Activated CD4-positive, alpha-beta T cell treated with anti-CD3 and anti-CD28 coated beads, Interleukin-2, amount 10 ng/mL, durations not matched to agents 24 days and 14 days (primary cell): ENCODE results near the gene LIPC. TPM values are rescaled to one million over a fixed set of nuclear protein-coding genes. Genes with fewer than 3 reads are reported as not detected.

Experiments
- DNase-seq: peaks from one replicate; pipeline ENCODE4 v3.0.0; 2022
- H3K27ac Mint-ChIP-seq: one replicate; pipeline ENCODE4 v1.8.0; 2022; ENCODE audit warnings: mild to moderate bottlenecking, mixed read lengths
- H3K27me3 Mint-ChIP-seq: one replicate; pipeline ENCODE4 v1.8.0; 2022; ENCODE audit warnings: mixed read lengths
- H3K36me3 Mint-ChIP-seq: one replicate; pipeline ENCODE4 v1.8.0; 2022; ENCODE audit warnings: low read depth, mild to moderate bottlenecking, mixed read lengths
- H3K4me1 Mint-ChIP-seq: one replicate; pipeline ENCODE4 v1.8.0; 2021; ENCODE audit warnings: mixed read lengths
- H3K4me3 Mint-ChIP-seq: one replicate; pipeline ENCODE4 v1.8.0; 2022; ENCODE audit warnings: mild to moderate bottlenecking, moderate library complexity, mixed read lengths
- H3K9me3 Mint-ChIP-seq: one replicate; pipeline ENCODE4 v1.8.0; 2021; ENCODE audit warnings: mixed read lengths
- intact Hi-C: fragments of 100-400 bp; cut with micrococcal nuclease; formaldehyde crosslinking; loops from one replicate; pipeline ENCODE4 v1.15.1; 2023
- total RNA-seq: library from RNA; stranded (reverse); gene quantifications from 2 replicates; pipeline ENCODE4 v1.2.3, GENCODE V29; 2022

The LIPC gene
- total RNA-seq, 1 donor from 2014 or later, result 0.93 TPM

- Mint-ChIP-seq H3K4me3 (no peak overlapping the region), H3K4me1 (peaks cover 21% of the 10 kb centered on the region), H3K27me3 (peaks cover 8% of the 10 kb centered on the region), H3K9me3 (no peaks in the 10 kb centered on the region), H3K36me3 (peaks cover 3% of the 10 kb centered on the region), H3K27ac (no peak overlapping the region)
- no peak for DNase-seq
- intact Hi-C loops, result no loop called here
These were observed 107.1 kb downstream of the LIPC start for GRCh38 chr15:58538901-58539300.

GRCh38 chr15:58539548-58539947, 107.8 kb downstream of the LIPC start:
- Mint-ChIP-seq H3K36me3 (peaks cover 3% of the 10 kb centered on the region), H3K4me1 (peaks cover 20% of the 10 kb centered on the region), H3K27ac (no peak overlapping the region), H3K9me3 (no peaks in the 10 kb centered on the region), H3K27me3 (peaks cover 8% of the 10 kb centered on the region), H3K4me3 (no peak overlapping the region)
- no peak for DNase-seq
- intact Hi-C loops, result no loop called here

GRCh38 chr15:58541410-58542087, 109.8 kb downstream of the LIPC start:
- Mint-ChIP-seq H3K27me3 (no peaks in the 10 kb centered on the region), H3K36me3 (peaks cover 7% of the 10 kb centered on the region)
- intact Hi-C loops, result no loop called here

GRCh38 chr15:58543664-58544335, 112.0 kb downstream of the LIPC start:
- Mint-ChIP-seq H3K9me3 (peaks cover 10% of the 10 kb centered on the region), H3K4me3 (no peak overlapping the region), H3K36me3 (peaks cover 10% of the 10 kb centered on the region), H3K27me3 (no peaks in the 10 kb centered on the region), H3K27ac (peak overlapping the region; percentile 37), H3K4me1 (peaks cover 43% of the 10 kb centered on the region)
- DNase-seq, result no peak
- intact Hi-C loops, result loop anchor here (2.0 kb wide), 1 partner anchor 211 kb away; no protein-coding TSS in a partner anchor

More at GRCh38 chr15:58541410-58542087, 109.8 kb downstream of the LIPC start:
- DNase-seq, result no peak
- Mint-ChIP-seq H3K27ac (no peak overlapping the region), H3K4me1 (peaks cover 31% of the 10 kb centered on the region), H3K4me3 (no peak overlapping the region), H3K9me3 (peaks cover 4% of the 10 kb centered on the region)

- intact Hi-C loops, result loop anchor here (1.0 to 5.0 kb wide), 5 partner anchors 27 to 212 kb away; no protein-coding TSS in a partner anchor
These were observed 113.0 kb downstream of the LIPC start for GRCh38 chr15:58544756-58545155.

GRCh38 chr15:58545307-58546065, 113.7 kb downstream of the LIPC start:
- Mint-ChIP-seq H3K4me3 (peak overlapping the region; percentile 75), H3K4me1 (peaks cover 49% of the 10 kb centered on the region), H3K27ac (peak overlapping the region; percentile 97), H3K9me3 (peaks cover 10% of the 10 kb centered on the region), H3K27me3 (no peaks in the 10 kb centered on the region), H3K36me3 (peaks cover 12% of the 10 kb centered on the region)
- DNase-seq, result peak; percentile 91
- intact Hi-C loops, result loop anchor here (1.0 to 5.0 kb wide), 5 partner anchors 28 to 213 kb away; no protein-coding TSS in a partner anchor

More at GRCh38 chr15:58544756-58545155, 113.0 kb downstream of the LIPC start:
- Mint-ChIP-seq H3K4me1 (peaks cover 43% of the 10 kb centered on the region), H3K27me3 (no peaks in the 10 kb centered on the region), H3K36me3 (peaks cover 10% of the 10 kb centered on the region), H3K27ac (peak overlapping the region; percentile 97), H3K4me3 (peak overlapping the region; percentile 21), H3K9me3 (peaks cover 10% of the 10 kb centered on the region)
- DNase-seq, result no peak

- peaks cover 12% of the 10 kb centered on the region for H3K36me3 Mint-ChIP-seq
- no peak for DNase-seq
- peak overlapping the region; percentile 97 for H3K27ac Mint-ChIP-seq
- peak overlapping the region; percentile 25 for H3K4me3 Mint-ChIP-seq
- intact Hi-C loops, result loop anchor here (5.0 kb wide), 1 partner anchor 74 kb away; no protein-coding TSS in a partner anchor
- no peaks in the 10 kb centered on the region for H3K27me3 Mint-ChIP-seq
- H3K9me3 Mint-ChIP-seq, result peaks cover 10% of the 10 kb centered on the region
- peaks cover 53% of the 10 kb centered on the region for H3K4me1 Mint-ChIP-seq
These were observed 114.3 kb downstream of the LIPC start for GRCh38 chr15:58546066-58546591.

- no peak for DNase-seq
- Mint-ChIP-seq H3K27me3 (no peaks in the 10 kb centered on the region), H3K36me3 (peaks cover 14% of the 10 kb centered on the region), H3K27ac (peak overlapping the region; percentile 97), H3K4me3 (peak overlapping the region; percentile 25), H3K4me1 (peaks cover 60% of the 10 kb centered on the region), H3K9me3 (peaks cover 10% of the 10 kb centered on the region)
- intact Hi-C loops, result loop anchor here (5.0 kb wide), 1 partner anchor 75 kb away; no protein-coding TSS in a partner anchor
These were observed 115.1 kb downstream of the LIPC start for GRCh38 chr15:58546635-58547627.

- no peaks in the 10 kb centered on the region for H3K27me3 Mint-ChIP-seq
- no peak overlapping the region for H3K4me3 Mint-ChIP-seq
- no peak for DNase-seq
- H3K4me1 Mint-ChIP-seq, result peaks cover 62% of the 10 kb centered on the region
- peaks cover 10% of the 10 kb centered on the region for H3K9me3 Mint-ChIP-seq
- H3K27ac Mint-ChIP-seq, result peak overlapping the region; percentile 45
- intact Hi-C loops, result loop anchor here (5.0 kb wide), 1 partner anchor 75 kb away; no protein-coding TSS in a partner anchor
- peaks cover 14% of the 10 kb centered on the region for H3K36me3 Mint-ChIP-seq
These were observed 116.0 kb downstream of the LIPC start for GRCh38 chr15:58547628-58548307.

- peaks cover 63% of the 10 kb centered on the region for H3K4me1 Mint-ChIP-seq
- intact Hi-C loops, result loop anchor here (5.0 kb wide), 1 partner anchor 76 kb away; no protein-coding TSS in a partner anchor
These were observed 116.7 kb downstream of the LIPC start for GRCh38 chr15:58548308-58549012.

GRCh38 chr15:58549013-58549784, 117.4 kb downstream of the LIPC start:
- no peak overlapping the region for H3K27ac Mint-ChIP-seq
- H3K4me1 Mint-ChIP-seq, result peaks cover 63% of the 10 kb centered on the region
- H3K9me3 Mint-ChIP-seq, result peaks cover 10% of the 10 kb centered on the region
- no peak for DNase-seq
- intact Hi-C loops, result loop anchor here (5.0 kb wide), 1 partner anchor 77 kb away; no protein-coding TSS in a partner anchor
- no peaks in the 10 kb centered on the region for H3K27me3 Mint-ChIP-seq
- H3K4me3 Mint-ChIP-seq, result no peak overlapping the region
- H3K36me3 Mint-ChIP-seq, result peaks cover 14% of the 10 kb centered on the region

More at GRCh38 chr15:58548308-58549012, 116.7 kb downstream of the LIPC start:
- Mint-ChIP-seq H3K9me3 (peaks cover 10% of the 10 kb centered on the region), H3K4me3 (no peak overlapping the region), H3K27me3 (no peaks in the 10 kb centered on the region), H3K36me3 (peaks cover 14% of the 10 kb centered on the region), H3K27ac (no peak overlapping the region)
- DNase-seq, result no peak
